ENCODE measurements around the gene ZNF174.

ZNF174 gene

DNA sequence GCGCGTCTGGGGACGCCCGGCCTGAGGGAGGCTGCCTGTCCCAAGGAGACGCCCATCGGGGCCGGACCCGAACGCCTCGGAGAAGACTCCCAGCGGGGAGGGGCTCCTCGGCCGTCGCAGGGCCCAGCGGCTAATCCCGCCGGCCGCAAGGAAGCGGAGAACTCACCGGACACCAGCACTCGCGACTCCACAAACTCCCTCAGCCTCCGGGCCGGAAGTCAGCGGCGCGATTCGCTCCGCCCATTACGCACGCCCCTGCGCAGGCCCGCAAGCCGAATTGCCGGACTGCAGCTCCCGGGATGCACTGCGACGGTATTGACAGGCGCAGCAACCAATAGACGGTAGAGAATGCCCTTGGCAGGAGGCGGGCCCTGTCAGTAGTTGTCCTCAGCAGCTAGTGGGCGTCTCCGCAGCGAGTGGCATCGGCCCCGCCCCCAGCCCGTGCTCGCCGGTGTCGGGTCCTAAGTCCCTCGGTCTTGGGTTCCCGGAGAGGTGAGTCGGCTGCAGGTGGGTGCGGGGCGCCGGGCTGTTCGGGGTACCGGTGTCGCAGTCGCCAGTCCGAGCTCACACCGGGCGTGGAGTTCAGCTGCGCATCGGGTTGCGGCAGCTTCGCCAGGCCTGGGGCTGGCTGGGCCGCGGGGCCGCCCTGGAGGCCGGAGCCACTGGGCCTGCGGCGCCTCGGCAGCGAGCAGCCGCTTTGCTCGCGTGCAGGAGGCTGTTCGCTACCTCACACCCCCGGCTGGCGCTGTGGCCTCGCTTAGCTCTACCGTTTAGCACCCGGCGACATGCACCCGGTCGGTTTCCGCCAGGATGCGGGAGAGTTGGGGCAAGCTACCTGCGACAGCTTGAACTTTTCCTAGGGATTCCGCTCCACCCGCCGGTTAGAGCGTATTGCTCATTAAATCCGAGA, at the start of gene ZNF174, which contains the start of gene ZSCAN32:
Gene ZNF174 (plus strand): TSS at position 437 of the 910 bp plus-strand sequence. CDS start 790 bp downstream, outside the sequence.
Gene ZSCAN32 (minus strand): TSS at position 226 of the 910 bp plus-strand sequence. CDS start 3,447 bp downstream, outside the sequence.
- DNase-seq (ENCODE audit: low read depth): peak; percentile 99

GRCh38 chr16:3355589-3355988, 45.4 kb upstream of the ZNF174 start, which contains the start of gene OR2C1:
Gene OR2C1, plus strand, starts transcription at chr16:3355889. Its CDS starts 52 bp downstream, at chr16:3355941.
- DNase-seq (ENCODE audit: low read depth): no peak

- DNase-seq (ENCODE audit: low read depth): no peak
Measured at GRCh38 chr16:3356118-3356517, 44.9 kb upstream of the ZNF174 start.

DNA sequence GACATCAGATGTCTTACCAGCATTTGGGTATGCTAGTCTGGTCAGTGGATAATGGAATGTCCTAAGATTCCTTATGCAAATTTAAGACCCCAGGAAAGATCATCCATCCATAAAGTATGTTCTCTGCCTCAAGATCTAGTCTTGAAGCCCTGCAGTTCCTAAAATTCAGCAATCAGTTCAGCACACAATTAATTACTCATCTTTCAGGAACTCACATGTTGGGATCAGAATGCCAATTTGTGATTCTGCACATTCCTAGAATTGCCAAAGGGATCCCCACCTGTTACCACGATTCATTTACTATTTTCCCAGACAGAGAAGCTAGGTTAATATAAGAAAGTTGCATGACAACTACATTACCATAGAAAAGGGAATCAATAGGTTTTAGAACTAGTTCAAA, 42.1 kb upstream of the ZNF174 start:
- no peak for DNase-seq (ENCODE audit: low read depth)

- no peak for DNase-seq (ENCODE audit: low read depth)
Measured at GRCh38 chr16:3362931-3363330, 38.1 kb upstream of the ZNF174 start.

- no peak for DNase-seq (ENCODE audit: low read depth)
Measured at GRCh38 chr16:3363793-3364192, 37.2 kb upstream of the ZNF174 start.

DNA sequence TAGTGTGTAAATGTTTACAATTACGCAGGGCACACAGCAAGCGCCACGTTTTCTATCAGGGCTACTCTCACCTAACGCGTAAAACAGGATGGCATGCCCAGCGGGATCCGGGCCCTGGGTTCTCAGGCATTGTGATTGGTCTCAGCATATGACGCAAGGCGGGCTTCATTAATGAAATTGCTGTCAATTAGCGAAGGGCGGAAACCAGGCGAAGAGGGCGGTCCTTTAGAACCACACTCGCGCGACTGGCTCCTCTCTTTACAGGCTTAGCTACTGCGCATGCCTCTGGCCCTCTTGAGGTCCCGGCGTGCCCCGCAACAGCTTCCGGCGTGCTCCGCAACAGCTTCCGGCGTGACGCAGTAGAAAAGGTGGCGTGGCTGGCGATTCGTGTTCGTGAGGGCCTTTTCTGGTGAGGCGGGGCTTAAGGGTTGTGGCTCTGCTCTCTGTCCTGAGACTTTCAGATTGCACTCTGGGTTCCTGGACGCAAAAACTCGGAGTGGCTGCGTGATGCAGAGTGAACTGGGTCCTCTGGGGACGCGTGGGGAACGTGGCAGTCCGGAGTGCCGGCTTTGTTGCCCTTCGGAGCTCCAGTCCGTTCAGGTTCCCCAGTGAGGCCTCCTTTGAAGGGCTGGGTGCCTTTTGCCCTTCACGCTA, 36.1 kb upstream of the ZNF174 start:
- peak; percentile 83 for DNase-seq (ENCODE audit: low read depth)

DNA sequence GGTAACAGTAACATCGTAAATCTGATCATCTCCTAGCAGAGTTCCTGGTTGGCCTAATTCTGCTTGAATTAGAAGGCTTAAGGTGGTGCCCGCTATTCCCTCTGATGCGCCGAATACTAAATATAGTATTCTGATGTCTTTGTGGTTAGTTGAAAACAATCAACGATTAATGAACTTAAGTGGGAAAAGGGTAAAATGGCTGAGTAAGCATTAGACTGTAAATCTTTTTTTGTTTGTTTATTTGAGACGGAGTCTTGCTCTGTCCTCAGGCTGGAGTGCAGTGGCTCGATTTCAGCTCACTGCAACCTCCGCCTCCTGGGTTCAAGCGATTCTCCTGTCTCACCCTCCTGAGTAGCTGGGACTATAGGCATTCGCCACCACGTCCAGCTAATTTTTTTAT, 31.9 kb upstream of the ZNF174 start:
- DNase-seq (ENCODE audit: low read depth): no peak

DNA sequence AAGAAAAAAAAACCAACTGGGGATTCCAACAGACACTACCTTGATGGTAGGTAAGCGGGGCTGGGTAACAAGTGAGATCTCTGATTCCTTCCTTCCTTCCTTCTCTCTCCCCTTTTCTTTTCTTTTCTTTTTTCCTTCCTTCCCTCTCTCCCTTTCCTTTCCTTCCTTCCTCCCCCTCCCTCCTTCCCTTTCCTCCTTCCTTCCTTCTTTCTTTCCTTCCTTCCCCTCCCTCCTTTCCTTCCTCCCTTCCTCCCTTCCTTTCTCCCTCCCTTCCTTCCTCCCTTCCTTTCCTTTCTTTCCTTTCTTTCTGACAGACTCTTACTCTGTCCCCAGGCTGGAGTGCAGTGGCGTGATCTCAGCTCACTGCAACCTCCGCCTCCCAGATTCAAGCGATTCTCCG, 25.3 kb upstream of the ZNF174 start:
- no peak for DNase-seq (ENCODE audit: low read depth)

DNA sequence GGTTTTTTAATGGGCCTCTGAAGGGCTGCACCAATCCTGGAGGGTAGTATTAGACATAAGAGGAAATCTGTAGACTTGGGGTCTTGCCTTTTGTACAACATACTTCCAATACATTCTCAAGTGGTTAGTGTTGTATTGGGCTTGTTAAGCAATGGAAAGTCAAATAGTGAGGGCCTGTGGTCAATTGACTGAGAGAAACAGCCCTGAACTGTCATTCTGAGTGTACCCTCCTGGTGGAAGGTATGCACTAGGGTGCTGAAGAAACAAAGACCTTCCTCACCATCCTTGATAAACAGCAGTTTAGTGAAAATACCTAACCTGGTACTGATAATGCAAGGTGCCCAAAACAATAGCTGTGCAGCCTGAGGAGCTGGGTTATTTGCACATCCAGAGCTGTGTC, 23.1 kb upstream of the ZNF174 start:
- DNase-seq (ENCODE audit: low read depth): no peak

DNA sequence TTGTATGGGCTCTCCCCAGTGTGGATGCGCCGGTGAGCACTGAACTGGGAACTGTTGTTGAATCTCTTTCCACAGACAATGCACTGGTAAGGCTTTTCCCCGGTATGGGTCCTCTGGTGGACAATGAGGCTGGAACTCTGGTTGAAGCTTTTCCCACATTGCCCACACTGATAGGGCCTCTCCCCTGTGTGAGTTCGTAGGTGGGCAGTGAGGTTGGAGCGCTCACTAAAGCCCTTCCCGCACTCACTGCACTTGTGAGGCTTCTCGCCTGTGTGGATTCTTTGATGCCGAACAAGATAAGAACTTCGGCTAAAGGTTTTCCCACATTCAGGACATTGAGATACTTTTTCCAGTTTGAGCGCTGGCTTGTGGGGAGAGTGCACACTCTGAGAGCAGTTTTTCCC, 18.0 kb upstream of the ZNF174 start:
- no peak for DNase-seq (ENCODE audit: low read depth)

GRCh38 chr16:3388325-3388724, 12.7 kb upstream of the ZNF174 start:
- no peak for DNase-seq (ENCODE audit: low read depth)

GRCh38 chr16:3389663-3390338, 11.2 kb upstream of the ZNF174 start:
- no peak for DNase-seq (ENCODE audit: low read depth)

GRCh38 chr16:3400446-3400778, 603 bp upstream of the ZNF174 start:
- no peak for DNase-seq (ENCODE audit: low read depth)

- no peak for DNase-seq (ENCODE audit: low read depth)
Measured at GRCh38 chr16:3401719-3402397, 843 bp downstream of the ZNF174 start.

DNA sequence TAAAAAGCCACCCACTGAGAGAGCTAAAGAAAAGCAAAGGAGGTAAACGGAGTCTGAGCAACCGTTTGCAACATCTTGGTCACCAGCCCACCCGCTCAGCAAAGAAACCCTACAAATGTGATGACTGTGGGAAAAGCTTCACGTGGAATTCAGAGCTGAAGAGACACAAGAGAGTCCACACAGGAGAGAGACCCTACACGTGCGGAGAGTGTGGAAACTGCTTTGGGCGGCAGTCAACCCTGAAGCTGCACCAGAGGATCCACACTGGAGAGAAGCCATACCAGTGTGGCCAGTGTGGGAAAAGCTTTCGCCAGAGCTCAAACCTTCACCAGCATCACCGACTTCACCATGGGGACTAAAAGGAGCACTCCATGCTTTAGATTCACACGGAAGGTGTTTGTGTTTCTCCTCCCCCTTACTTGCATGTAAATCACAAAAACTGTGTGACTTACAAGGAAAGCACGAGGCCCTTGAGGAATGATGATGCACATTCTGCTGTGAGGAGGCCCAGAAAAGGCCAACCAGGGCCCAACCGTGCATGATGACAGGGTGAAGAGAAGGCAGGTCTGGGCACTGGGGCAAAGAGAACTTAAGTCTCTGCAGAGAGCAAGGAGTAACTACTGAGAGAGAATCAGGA, 7.7 kb downstream of the ZNF174 start:
- no peak for DNase-seq (ENCODE audit: low read depth)

- DNase-seq (ENCODE audit: low read depth): no peak
Measured at GRCh38 chr16:3413730-3414379, 12.8 kb downstream of the ZNF174 start.

DNA sequence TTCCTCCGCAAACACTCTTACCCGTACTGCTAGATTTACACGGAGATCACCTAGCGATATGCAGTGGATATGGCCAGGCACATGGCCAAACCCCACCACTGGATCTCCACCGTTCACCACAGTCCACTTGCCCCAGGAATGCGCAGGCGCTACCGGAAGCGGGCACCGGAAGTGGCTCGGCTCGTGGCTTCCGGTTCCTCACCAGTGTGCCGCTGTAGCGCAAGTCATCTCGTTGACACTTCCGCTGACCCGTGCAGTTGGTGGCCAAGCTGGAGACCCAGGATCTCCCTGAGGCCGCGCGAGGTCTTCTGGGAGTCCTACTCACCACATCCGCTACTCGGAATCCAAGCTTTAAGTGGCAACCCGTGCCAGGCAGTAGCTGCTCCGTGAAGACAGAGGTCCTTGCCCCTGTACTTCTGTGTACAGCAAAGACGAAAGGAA, 30.8 kb downstream of the ZNF174 start:
- no peak for DNase-seq (ENCODE audit: low read depth)

DNA sequence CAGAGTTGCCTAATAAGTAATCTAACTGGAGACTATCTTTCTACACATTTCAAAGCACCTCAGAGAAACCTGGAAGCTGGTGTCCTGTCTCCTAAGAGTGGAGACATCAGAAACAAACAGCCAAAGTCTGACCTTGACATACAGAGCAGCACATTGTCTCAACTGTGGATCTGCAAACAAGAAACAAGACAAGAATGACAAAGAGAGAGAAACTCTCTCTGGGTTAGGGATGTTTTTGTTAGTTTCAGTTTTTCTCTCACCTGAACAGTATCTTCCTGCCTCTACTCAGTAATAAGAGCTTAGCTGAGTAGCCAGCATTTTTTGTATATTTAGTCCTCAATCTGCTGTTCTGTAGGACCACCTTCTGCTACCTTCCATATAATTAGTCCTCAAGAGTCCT, 33.4 kb downstream of the ZNF174 start:
- no peak for DNase-seq (ENCODE audit: low read depth)

- no peak for DNase-seq (ENCODE audit: low read depth)
Measured at GRCh38 chr16:3439637-3440036, 38.6 kb downstream of the ZNF174 start.

Measured in GM04504 (cell line).